ENCODE measurements around the gene STMN3. TPM values are rescaled to one million over a fixed set of nuclear protein-coding genes. Genes with fewer than 3 reads are reported as not detected.

STMN3 gene
- total and polyA plus RNA-seq, 4 donors, result 0.42 to 2.9 (median 0.91) TPM

GRCh38 chr20:63664861-63665594, 11.8 kb upstream of the STMN3 start (continued):
- TF ChIP-seq CTCF (IDR thresholded peaks at IDR 0.05; ENCODE audit: low read depth, low read length, missing input control) (no peak), HNF4A (conservative IDR thresholded peaks at IDR 0.05) (no peak), GABPA (IDR thresholded peaks at IDR 0.05 in 1 of 2, conservative IDR thresholded peaks at IDR 0.05 in 1 of 2) (no peak), SP1 (IDR thresholded peaks at IDR 0.05) (no peak), FOXA2 (IDR thresholded peaks at IDR 0.05) (no peak), ATF3 (IDR thresholded peaks at IDR 0.05) (no peak), YY1 (IDR thresholded peaks at IDR 0.05) (no peak)

GRCh38 chr20:63664143-63664851, 11.1 kb upstream of the STMN3 start:
- Histone ChIP-seq H3K9ac (ENCODE audit: low read depth in 1 of 2, low read length in 2 of 2) (no peak overlapping the region), H3K27me3 (ENCODE audit: control insufficient read depth in 4 of 4, insufficient read depth in 4 of 4, low read length in 3 of 4) (no peaks in the 10 kb centered on the region), H3K4me3 (ENCODE audit: low read depth in 1 of 3, low read length in 3 of 3) (no peak overlapping the region), H3K36me3 (ENCODE audit: control insufficient read depth in 4 of 4, insufficient read depth in 3 of 4, low read depth in 1 of 4, low read length in 3 of 4) (peaks cover 6 to 47% (median 16%) of the 10 kb centered on the region in 4 donors), H3K27ac (ENCODE audit: low read depth in 1 of 2, low read length in 2 of 2) (no peak overlapping the region), H3K9me3 (ENCODE audit: control insufficient read depth in 4 of 4, low read length in 3 of 4) (no peaks in the 10 kb centered on the region), H3K4me1 (ENCODE audit: control insufficient read depth in 4 of 4, insufficient read depth in 4 of 4, low read length in 3 of 4) (peaks cover 0 to 5% (median 3%) of the 10 kb centered on the region in 4 donors)
- no peak for TF ChIP-seq YY1 (IDR thresholded peaks at IDR 0.05)
- no peak for TF ChIP-seq FOXA1 (IDR thresholded peaks at IDR 0.05)
- no peak for TF ChIP-seq REST (IDR thresholded peaks at IDR 0.05)
- no peak for TF ChIP-seq CTCF (IDR thresholded peaks at IDR 0.05; ENCODE audit: low read depth, low read length, missing input control)
- TF ChIP-seq SP1 (IDR thresholded peaks at IDR 0.05), result no peak
- no peak for TF ChIP-seq GABPA (IDR thresholded peaks at IDR 0.05 in 1 of 2, conservative IDR thresholded peaks at IDR 0.05 in 1 of 2)
- TF ChIP-seq TAF1 (conservative IDR thresholded peaks at IDR 0.05), result no peak
- TF ChIP-seq ZBTB33 (IDR thresholded peaks at IDR 0.05), result no peak
- no peak for TF ChIP-seq RXRA (IDR thresholded peaks at IDR 0.05)
- no peak for TF ChIP-seq HNF4A (conservative IDR thresholded peaks at IDR 0.05)
- TF ChIP-seq, protein P1, sequence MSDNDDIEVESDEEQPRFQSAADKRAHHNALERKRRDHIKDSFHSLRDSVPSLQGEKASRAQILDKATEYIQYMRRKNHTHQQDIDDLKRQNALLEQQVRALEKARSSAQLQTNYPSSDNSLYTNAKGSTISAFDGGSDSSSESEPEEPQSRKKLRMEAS (IDR thresholded peaks at IDR 0.05), result no peak
- no peak for TF ChIP-seq EGR1 (IDR thresholded peaks at IDR 0.05; ENCODE audit: low read depth in 2 of 2)
- TF ChIP-seq HNF4G (IDR thresholded peaks at IDR 0.05), result no peak
- no peak for TF ChIP-seq RAD21 (IDR thresholded peaks at IDR 0.05)
- no peak for TF ChIP-seq FOXA2 (IDR thresholded peaks at IDR 0.05)
- DNase-seq (ENCODE audit: low spot score), result no peak
- WGBS, result 96% methylated on average over 22 of the region's 22 CpGs
